Stimulated activated CD8-positive, alpha-beta memory T cell treated with anti-CD3 and anti-CD28 coated beads, Interleukin-15, amount 100 ng/mL, for 48 hours (primary cell): ENCODE measurements around the gene TENT5C.

Experiments
- DNase-seq, 2 donors: peaks; one replicate each; pipeline ENCODE4 v3.0.0-alpha.2; 2020; ENCODE audit warnings: low read depth in 2 of 2

TENT5C gene

DNA sequence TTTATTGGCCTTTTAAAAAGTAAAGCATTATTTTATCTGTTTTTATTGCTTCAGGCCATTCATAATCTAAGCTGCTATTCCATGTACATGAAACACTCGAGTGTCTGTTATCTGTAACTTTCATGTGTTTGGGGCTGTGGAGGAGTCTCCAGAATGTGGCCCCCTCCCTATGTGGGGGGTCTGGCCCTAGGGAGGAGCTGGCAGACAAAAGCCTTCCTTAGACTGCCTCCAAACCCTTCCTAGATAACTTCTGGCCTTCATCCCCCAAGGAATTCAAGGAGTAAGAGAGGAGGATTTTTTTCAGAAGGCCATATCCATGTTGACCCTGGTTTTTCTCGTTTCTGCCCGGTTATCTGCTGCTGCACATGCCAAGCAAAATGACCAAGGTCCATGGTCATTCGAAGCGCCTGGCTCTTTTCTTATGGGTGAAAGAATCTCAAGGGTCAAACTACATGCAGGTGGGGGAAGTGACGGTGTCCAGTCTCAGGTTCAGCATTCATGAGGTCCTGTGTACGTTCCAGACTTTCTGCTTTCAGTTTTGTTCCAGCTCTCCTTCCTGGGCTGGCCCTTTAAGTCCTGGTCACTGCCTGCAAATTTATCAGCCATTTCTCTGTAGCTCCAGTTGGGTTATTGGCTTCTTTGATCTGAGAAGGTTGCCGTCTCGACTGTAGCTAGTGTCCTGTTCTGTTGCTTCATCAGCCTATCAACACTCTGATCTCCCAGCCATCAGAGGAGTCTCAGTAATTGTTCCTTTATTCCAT, 8.3 kb downstream of the TENT5C start:
- DNase-seq, result no peak

- peak; percentile 11 to 21 for DNase-seq
Observed at GRCh38 chr1:117615474-117615873, 9.6 kb downstream of the TENT5C start.

DNA sequence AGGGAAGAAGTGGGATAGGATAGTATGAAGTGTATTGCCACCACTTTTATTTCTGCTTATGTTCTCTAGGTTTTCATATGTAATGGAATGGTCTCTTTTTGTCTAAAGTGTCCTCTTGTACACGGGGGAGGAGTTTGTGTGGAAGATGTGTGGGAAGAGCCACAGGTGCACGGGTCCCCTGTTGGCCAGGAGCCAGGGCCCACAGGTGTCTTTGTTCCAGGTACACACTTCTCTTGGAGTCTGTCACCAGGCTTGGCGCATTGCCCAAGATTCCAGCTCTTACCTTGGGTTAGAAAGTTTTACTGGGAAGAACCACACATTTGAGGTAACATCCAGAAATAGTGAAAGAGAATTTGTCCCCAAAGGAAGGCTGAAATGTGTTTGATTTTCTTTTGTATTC, 10.5 kb downstream of the TENT5C start:
- DNase-seq, result no peak

DNA sequence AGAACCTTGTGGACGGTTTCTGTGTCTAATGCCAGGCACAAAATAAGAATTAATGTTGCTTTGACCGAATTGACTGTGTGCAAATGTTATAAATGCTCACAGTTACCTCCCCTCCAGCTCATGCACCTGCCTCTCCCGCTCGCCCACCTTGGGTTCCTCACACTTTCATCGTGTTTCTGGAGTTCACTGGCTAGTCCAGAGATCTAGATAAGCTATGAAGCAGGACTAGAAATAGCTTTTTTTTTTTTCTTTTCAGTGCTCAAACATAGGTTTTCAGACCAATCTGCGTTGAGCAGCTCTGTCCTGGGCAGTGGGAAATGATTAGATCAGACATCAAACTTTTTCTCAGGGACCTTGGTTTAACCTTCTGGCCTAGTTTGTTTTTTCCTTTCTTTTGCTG, 11.1 kb downstream of the TENT5C start:
- DNase-seq, result no peak

GRCh38 chr1:117618450-117619122, 12.7 kb downstream of the TENT5C start:
- DNase-seq, result no peak

GRCh38 chr1:117620440-117620839, 14.6 kb downstream of the TENT5C start:
- DNase-seq, result no peak

DNA sequence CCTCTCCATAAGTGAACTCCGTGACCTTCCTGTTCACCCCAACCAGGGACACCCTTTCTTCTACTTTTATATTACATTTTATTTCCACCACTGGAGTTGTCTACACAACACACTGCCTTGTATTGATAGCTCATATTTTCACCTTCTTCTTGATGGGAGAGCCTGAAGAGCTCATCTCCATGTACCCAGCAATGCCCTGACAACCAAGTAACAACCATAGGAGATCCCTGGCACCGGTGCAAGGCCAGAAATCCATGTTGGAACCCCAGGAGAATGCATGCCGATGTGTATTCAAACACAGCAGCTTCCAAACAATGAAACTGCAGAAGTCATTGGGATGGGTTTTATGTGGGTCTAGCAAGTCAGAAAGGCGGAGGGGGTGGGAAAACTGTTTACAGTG, 15.5 kb downstream of the TENT5C start:
- DNase-seq, result no peak

DNA sequence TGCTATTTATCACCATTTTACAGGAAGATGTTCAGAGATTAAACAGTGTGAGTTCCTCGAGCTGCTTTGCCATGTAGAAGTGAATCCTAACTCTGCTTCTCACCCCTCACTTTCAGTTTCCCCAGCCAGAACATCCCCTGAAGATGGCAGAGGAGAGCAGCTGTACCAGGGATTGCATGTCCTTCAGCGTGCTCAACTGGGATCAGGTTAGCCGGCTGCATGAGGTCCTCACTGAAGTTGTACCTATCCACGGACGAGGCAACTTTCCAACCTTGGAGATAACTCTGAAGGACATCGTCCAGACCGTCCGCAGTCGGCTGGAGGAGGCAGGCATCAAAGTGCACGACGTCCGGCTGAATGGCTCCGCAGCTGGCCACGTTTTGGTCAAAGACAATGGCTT, 16.9 kb downstream of the TENT5C start:
- no peak for DNase-seq

DNA sequence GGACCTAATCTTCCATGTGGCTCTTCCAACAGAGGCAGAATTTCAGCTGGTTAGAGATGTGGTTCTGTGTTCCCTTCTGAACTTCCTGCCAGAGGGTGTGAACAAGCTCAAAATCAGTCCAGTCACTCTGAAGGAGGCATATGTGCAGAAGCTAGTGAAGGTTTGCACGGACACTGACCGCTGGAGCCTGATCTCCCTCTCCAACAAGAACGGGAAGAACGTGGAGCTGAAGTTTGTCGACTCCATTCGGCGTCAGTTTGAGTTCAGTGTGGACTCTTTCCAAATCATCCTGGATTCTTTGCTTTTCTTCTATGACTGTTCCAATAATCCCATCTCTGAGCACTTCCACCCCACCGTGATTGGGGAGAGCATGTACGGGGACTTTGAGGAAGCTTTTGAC, 17.3 kb downstream of the TENT5C start:
- DNase-seq, result no peak

DNA sequence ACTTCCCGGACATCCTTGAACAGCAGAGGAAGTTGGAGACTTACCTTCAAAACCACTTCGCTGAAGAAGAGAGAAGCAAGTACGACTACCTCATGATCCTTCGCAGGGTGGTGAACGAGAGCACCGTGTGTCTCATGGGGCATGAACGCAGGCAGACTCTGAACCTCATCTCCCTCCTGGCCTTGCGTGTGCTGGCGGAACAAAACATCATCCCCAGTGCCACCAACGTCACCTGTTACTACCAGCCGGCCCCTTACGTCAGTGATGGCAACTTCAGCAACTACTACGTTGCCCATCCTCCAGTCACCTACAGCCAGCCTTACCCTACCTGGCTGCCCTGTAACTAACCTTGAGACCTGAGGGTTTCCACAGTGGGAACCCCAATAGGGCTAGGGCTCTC, 17.9 kb downstream of the TENT5C start:
- DNase-seq, result no peak

DNA sequence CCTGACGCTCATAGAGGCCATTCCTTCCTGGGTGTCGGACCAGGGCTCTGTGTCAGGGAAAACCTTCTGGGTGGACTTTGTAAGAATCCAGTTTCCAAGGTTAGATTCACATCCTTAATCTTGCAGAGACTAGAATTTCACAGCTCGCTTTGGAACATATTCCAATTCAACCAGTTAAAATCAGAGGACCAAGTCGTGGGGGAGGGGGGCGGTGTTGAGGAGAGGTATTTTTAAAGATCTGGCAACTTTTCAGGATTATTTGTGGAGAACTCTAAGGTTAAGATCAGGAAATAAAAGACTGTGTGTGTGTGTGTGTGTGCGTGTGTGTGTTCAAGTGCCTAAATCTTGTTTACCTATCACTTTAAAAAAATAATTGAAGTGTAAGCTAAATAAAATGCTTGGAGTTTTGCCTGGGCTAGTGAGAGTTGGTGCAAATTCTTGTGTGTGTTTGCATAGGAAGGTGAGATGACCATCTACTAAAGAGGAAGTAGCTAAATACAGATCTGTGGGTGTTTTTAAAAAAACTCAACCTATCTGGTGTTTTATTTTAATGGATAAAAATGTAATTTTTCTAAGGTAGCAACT, 21.8 kb downstream of the TENT5C start:
- no peak for DNase-seq

GRCh38 chr1:117628343-117628742, 22.5 kb downstream of the TENT5C start:
- DNase-seq, result no peak

DNA sequence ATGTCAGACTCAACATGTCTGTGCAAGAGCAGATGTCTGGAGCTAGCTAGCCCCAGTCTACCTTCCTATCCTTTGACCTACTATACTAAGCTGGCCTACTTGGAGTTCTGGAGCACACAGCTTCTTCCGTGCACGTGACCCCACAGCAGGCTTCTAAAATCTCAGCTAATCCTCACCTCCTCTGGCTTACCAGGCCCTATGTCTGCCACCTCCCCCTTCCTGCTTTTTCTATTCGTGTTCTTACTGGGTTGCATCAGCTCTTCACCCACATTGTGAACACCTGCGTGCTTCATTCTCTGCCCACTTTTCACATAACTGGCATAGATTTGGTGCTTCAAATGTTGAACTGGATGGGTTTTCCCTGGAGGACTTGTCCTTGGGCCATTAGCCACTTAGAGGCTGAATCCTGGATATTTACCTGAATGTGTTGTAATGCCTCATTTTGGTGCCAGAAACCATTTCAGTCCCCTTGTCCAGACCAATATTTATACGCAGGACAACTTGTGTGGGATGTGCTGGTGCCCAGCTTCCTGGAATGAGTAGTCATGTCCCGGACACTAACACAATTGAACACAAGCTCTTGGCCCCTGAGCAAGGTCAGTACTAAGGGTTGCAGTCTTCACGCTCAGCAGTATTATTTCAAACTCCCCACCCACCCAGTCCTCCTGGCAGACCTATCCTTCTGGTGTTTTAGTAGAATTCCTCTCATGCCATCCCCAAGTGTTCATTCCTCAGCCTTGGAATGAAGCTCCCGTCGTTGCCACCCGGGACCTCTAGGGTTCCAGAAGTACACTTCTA, 24.0 kb downstream of the TENT5C start:
- no peak for DNase-seq

DNA sequence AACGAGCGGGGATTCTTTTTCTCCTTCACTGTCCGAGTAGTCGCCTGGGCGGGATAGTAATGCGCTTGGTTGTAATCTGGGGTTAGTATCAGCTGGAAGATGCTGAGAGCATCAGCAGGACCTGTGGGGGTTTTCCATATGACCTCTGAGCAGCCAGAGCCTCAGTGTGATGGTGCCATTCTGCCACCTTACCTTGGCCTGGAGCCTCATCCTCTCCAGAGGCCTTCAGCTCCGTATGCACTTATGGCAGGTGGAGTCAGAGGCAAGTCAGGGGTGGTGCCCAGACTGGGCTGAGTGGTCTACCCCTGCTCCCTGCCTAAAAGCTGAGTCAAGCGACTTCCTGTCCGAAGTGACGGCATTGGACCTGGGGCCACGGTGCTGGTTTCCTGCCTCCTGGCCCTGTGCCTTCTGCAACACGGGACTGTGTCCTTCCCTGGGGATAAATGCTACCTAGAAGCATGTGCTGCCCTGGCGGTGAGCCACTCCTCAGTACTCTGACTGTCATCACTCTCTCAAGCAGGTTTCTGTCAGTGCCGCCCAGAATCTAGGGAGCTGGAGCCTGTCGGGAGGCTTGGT, 24.7 kb downstream of the TENT5C start:
- no peak for DNase-seq

DNA sequence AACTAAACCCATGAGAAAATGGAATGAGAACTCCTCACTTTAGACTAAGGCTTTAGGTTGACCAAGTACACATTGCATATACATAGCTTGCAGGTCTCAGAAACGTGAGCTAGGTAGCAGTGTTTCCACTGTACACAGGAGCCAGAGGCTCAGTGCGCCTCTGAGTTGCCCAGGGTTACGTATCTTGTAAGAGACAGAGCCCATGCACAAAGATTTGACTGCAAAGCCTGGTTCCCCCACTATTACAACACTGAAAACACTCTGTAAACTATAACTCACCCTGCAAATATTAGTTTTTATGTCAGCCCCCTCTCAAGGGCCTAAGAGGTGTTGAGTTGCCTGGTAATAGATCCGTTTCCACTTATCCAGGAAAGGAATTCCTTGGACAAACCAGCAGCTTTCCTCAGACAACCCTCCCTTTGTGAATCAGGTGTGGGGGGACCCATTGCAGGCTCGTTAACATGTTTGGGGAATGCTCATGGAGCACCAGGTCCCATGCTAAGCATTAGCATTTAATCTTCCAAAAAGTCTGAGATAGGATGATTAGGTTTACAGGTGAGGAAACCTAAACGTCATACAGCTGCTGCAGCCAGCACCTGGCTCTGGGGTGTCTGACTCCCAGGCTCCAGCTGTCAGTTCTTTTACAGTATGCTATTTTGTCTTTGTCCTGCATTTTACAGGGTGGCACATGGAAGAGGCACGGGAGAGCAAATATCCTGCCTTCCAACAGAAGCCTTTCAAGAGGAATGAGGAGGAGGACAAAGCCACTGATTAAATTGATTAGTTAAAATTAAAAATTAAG, 25.7 kb downstream of the TENT5C start:
- no peak for DNase-seq

GRCh38 chr1:117632269-117633067, 26.6 kb downstream of the TENT5C start:
- DNase-seq, result no peak

- no peak for DNase-seq
Observed at GRCh38 chr1:117633068-117633345, 27.2 kb downstream of the TENT5C start.

GRCh38 chr1:117633423-117633822, 27.6 kb downstream of the TENT5C start:
- DNase-seq, result no peak

DNA sequence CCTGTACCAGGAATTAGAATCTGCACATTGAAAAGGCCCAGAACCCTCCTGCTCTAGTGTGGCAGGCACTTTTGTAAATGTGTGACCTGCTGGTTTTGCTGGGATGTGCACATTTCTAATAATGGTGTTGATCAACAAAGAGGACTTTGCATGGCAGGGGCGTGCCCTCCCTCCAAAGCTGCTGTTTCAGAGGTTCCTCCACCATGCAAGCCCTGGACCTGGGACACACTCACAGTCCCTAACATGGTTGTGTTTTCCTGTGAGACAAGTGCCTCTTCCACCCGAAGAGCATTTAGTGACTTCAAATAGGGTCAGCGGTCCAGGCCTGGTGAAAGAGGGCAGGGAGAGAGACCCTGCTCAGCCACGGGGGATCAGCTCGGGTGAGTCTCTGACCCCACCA, 28.1 kb downstream of the TENT5C start:
- DNase-seq, result no peak

GRCh38 chr1:117634631-117635030, 28.8 kb downstream of the TENT5C start:
- no peak for DNase-seq

DNA sequence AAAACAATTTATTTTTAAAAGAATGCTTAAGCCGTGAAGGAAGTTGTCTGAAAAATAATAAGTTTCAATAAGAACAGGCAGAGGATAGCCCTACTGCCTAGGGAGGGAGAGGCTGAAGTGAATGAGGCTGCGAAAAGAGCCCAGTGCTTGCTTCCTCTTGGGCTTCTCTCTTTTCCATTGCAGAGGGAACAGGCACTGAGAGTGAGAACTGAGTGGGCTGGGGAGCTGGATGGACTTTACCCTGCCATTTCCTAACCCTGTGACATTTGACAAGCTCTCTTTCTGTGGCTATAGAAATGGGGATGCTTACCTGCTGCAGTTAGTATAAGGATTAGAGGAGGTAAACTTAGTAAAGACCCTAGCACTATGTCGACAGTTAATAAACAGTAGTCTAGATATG, 30.0 kb downstream of the TENT5C start:
- no peak for DNase-seq
